GM13977 (cell line): ENCODE data around the gene MIB1.

Experiments used
- DNase-seq: peaks from one replicate; pipeline ENCODE4 v3.0.0; 2012; ENCODE audit warnings: low spot score
- CTCF ChIP-seq: IDR thresholded peaks from 2 replicates; pipeline ENCODE4 v1.5.1; 2012; ENCODE audit warnings: mild to moderate bottlenecking, control low read depth; ENCODE audit not compliant: insufficient read depth; ENCODE audit errors: extremely low read depth, missing control alignments
- in situ Hi-C: fragments of 300-500 bp; cut with MboI; formaldehyde crosslinking; loops from one replicate; pipeline ENCODE4 v1.12.0; 2022; ENCODE audit warnings: low sequenced_read_pairs, low pct_unique_long_range_greater_than_20kb, mixed read lengths, inconsistent platforms; ENCODE audit not compliant: unreplicated experiment

The MIB1 gene

GRCh38 chr18:21759836-21760235 is 19.2 kb downstream of the MIB1 start:
- no peak for DNase-seq
- in situ Hi-C loops = no loop called here
- no peak for TF ChIP-seq CTCF

- TF ChIP-seq CTCF = no peak
- DNase-seq = no peak
- in situ Hi-C loops = no loop called here
Observed at GRCh38 chr18:21760321-21760720, 19.7 kb downstream of the MIB1 start.

GRCh38 chr18:21761471-21762115 is 21.0 kb downstream of the MIB1 start:
- no peak for DNase-seq
- in situ Hi-C loops = no loop called here

GRCh38 chr18:21762181-21762772 is 21.7 kb downstream of the MIB1 start:
- TF ChIP-seq CTCF = no peak
- in situ Hi-C loops = no loop called here
- DNase-seq = no peak

More at GRCh38 chr18:21761471-21762115, 21.0 kb downstream of the MIB1 start:
- TF ChIP-seq CTCF = no peak

GRCh38 chr18:21763846-21764646 is 23.5 kb downstream of the MIB1 start:
- no peak for TF ChIP-seq CTCF
- DNase-seq = no peak
- in situ Hi-C loops = no loop called here

- no peak for DNase-seq
- no peak for TF ChIP-seq CTCF
- in situ Hi-C loops = no loop called here
Observed at GRCh38 chr18:21769206-21769605, 28.6 kb downstream of the MIB1 start.
